Ammon's horn (tissue), 1 donor: ENCODE results near the gene FBLN2.

ENCODE experiments used
- DNase-seq: peaks from one replicate; pipeline ENCODE4 v3.0.0-alpha.2; 2016; ENCODE audit warnings: low spot score

Gene FBLN2

GRCh38 chr3:13648060-13649001 lies 99.4 kb downstream of the FBLN2 start:
- DNase-seq: peak; percentile 92

GRCh38 chr3:13650210-13651056 lies 101.5 kb downstream of the FBLN2 start:
- DNase-seq: peak; percentile 83

- no peak for DNase-seq
Measured at GRCh38 chr3:13651057-13651400, 102.1 kb downstream of the FBLN2 start.

GRCh38 chr3:13651775-13652428 lies 103.0 kb downstream of the FBLN2 start:
- DNase-seq: no peak

- DNase-seq: no peak
Measured at GRCh38 chr3:13652728-13653127, 103.8 kb downstream of the FBLN2 start.

GRCh38 chr3:13653631-13654279 lies 104.8 kb downstream of the FBLN2 start:
- DNase-seq: no peak

- DNase-seq: no peak
Measured at GRCh38 chr3:13654330-13655060, 105.6 kb downstream of the FBLN2 start.

- no peak for DNase-seq
Measured at GRCh38 chr3:13655061-13655913, 106.4 kb downstream of the FBLN2 start.

GRCh38 chr3:13656584-13657301 lies 107.8 kb downstream of the FBLN2 start:
- DNase-seq: no peak

- peak; percentile 72 for DNase-seq
Measured at GRCh38 chr3:13657660-13658435, 108.9 kb downstream of the FBLN2 start.

GRCh38 chr3:13658681-13659080 lies 109.8 kb downstream of the FBLN2 start:
- no peak for DNase-seq

GRCh38 chr3:13659221-13659969 lies 110.5 kb downstream of the FBLN2 start:
- DNase-seq: no peak

GRCh38 chr3:13660042-13660874 lies 111.3 kb downstream of the FBLN2 start:
- no peak for DNase-seq

- DNase-seq: no peak
Measured at GRCh38 chr3:13661121-13661520, 112.2 kb downstream of the FBLN2 start.

GRCh38 chr3:13662238-13662847 lies 113.4 kb downstream of the FBLN2 start:
- no peak for DNase-seq

GRCh38 chr3:13663781-13664535 lies 115.0 kb downstream of the FBLN2 start:
- no peak for DNase-seq
